OCI-LY7 (cell line): Measurements from ENCODE around the gene ST6GAL2. TPM values are rescaled to one million over a fixed set of nuclear protein-coding genes. Genes with fewer than 3 reads are reported as not detected.

Experiments used
- BruUV-seq: library from RNA; stranded (reverse); fragments of 400-500 nt; replicated peaks from 2 replicates; lab custom pipeline; 2021; lab: Mats Ljungman, UMichigan
- CTCF ChIA-PET: fragments of 300-600 bp; sonication (Branson Sonifier 250); formaldehyde crosslinking; loops from one replicate; lab custom pipeline; 2022; ENCODE audit warnings: antibody characterized with exemption; ENCODE audit not compliant: unreplicated experiment; lab: Charles Lee
- POLR2A ChIA-PET: fragments of 300-600 bp; sonication (Branson Sonifier 250); formaldehyde crosslinking; loops from one replicate; lab custom pipeline; 2022; ENCODE audit warnings: antibody characterized with exemption; lab: Charles Lee
- DNase-seq: peaks from one replicate; pipeline ENCODE4 v3.0.0-alpha.2; 2015; ENCODE audit warnings: low spot score
- H2AFZ ChIP-seq: fragments of 200-600 bp; sonication (generic), shearing (Covaris generic); 2 replicates; pipeline ENCODE4 v1.6.1; 2014; ENCODE audit warnings: mild to moderate bottlenecking, antibody characterized with exemption, low read length, moderate library complexity
- H3K27ac ChIP-seq: fragments of 200-600 bp; sonication (generic); 2 replicates; pipeline ENCODE4 v1.5.1; 2014; ENCODE audit warnings: mixed run types, low read depth, mild to moderate bottlenecking, moderate library complexity, low read length, inconsistent platforms; ENCODE audit not compliant: poor library complexity, severe bottlenecking
- H3K36me3 ChIP-seq: fragments of 200-600 bp; sonication (generic); 2 replicates; pipeline ENCODE4 v1.6.1; 2014; ENCODE audit warnings: mild to moderate bottlenecking, antibody characterized with exemption, low read length, moderate library complexity, mixed read lengths; ENCODE audit not compliant: insufficient read depth
- H3K4me1 ChIP-seq: fragments of 200-600 bp; sonication (generic); 2 replicates; pipeline ENCODE4 v1.5.1; 2014; ENCODE audit warnings: mild to moderate bottlenecking, low read length; ENCODE audit not compliant: insufficient read depth, poor library complexity, severe bottlenecking
- H3K4me2 ChIP-seq: fragments of 200-600 bp; sonication (generic); 2 replicates; pipeline ENCODE4 v1.6.1; 2014; ENCODE audit warnings: mild to moderate bottlenecking, low read length
- H3K4me3 ChIP-seq: fragments of 200-600 bp; sonication (generic); 2 replicates; pipeline ENCODE4 v1.5.1; 2014; ENCODE audit warnings: mild to moderate bottlenecking, low read depth, low read length; ENCODE audit not compliant: poor library complexity, severe bottlenecking
- H3K79me2 ChIP-seq: fragments of 200-600 bp; sonication (generic); 2 replicates; pipeline ENCODE4 v1.6.1; 2016; ENCODE audit warnings: low read depth, mild to moderate bottlenecking, low read length, moderate library complexity, mixed read lengths; ENCODE audit not compliant: insufficient read depth
- H3K9me2 ChIP-seq: fragments of 200-600 bp; sonication (generic); 2 replicates; pipeline ENCODE4 v1.6.1; 2016; ENCODE audit warnings: mild to moderate bottlenecking, low read length, mixed read lengths; ENCODE audit not compliant: insufficient read depth
- H3K9me3 ChIP-seq: fragments of 200-600 bp; sonication (generic); 2 replicates; pipeline ENCODE4 v1.6.1; 2014; ENCODE audit warnings: mild to moderate bottlenecking, mixed run types, low read length, mixed read lengths
- H4K20me1 ChIP-seq: fragments of 200-600 bp; sonication (generic); 2 replicates; pipeline ENCODE4 v1.6.1; 2014; ENCODE audit warnings: mild to moderate bottlenecking, antibody characterized with exemption, low read length, moderate library complexity, mixed read lengths; ENCODE audit not compliant: insufficient read depth
- CTCF ChIP-seq: fragments of 200-600 bp; sonication (generic); conservative IDR thresholded peaks from 2 replicates; pipeline ENCODE4 v1.5.1; 2014; ENCODE audit warnings: mild to moderate bottlenecking, antibody characterized with exemption, low read length, moderate library complexity, mixed read lengths
- EZH2phosphoT487 ChIP-seq: fragments of 200-600 bp; sonication (generic); IDR thresholded peaks from 2 replicates; pipeline ENCODE4 v1.6.1; 2018; ENCODE audit warnings: low read depth, borderline replicate concordance, mild to moderate bottlenecking, mixed run types, antibody characterized with exemption, low read length, moderate library complexity, mixed read lengths
- intact Hi-C: fragments of 100-400 bp; cut with micrococcal nuclease; formaldehyde crosslinking; loops from one replicate; pipeline ENCODE4 v1.10.0; 2022; ENCODE audit not compliant: unreplicated experiment
- total RNA-seq, 2 experiments: library from RNA; depleted of rRNA in 1 of 2; stranded (reverse); fragments of >200 nt in 1 of 2; shearing (Covaris generic) in 1 of 2; gene quantifications; 2 replicates each; pipeline ENCODE4 v1.2.3, GENCODE V29; 2014 to 2022

The ST6GAL2 gene
- total RNA-seq, 2 experiments from 2014 or later, result not detected

GRCh38 chr2:106931717-106932335 lies 45.9 kb upstream of the ST6GAL2 start:
- no TSS peak for BruUV-seq
- H4K20me1 ChIP-seq, result no peaks in the 10 kb centered on the region
- no peaks in the 10 kb centered on the region for H3K9me3 ChIP-seq
- no peaks in the 10 kb centered on the region for H3K36me3 ChIP-seq
- no peak for DNase-seq
- H3K27ac ChIP-seq, result no peak overlapping the region
- CTCF ChIA-PET, result no interaction called here
- no peak overlapping the region for H3K4me2 ChIP-seq
- H3K79me2 ChIP-seq, result no peaks in the 10 kb centered on the region
- H3K9me2 ChIP-seq, result no peaks in the 10 kb centered on the region
- no peak for TF ChIP-seq CTCF
- no peak for TF ChIP-seq EZH2phosphoT487
- H2AFZ ChIP-seq, result no peak overlapping the region
- intact Hi-C loops, result no loop called here
- POLR2A ChIA-PET, result no interaction called here
- H3K4me3 ChIP-seq, result no peak overlapping the region
- no peaks in the 10 kb centered on the region for H3K4me1 ChIP-seq

- TF ChIP-seq EZH2phosphoT487, result no peak
- TF ChIP-seq CTCF, result no peak
- DNase-seq, result no peak
- no peak overlapping the region for H3K4me2 ChIP-seq
- no peaks in the 10 kb centered on the region for H3K4me1 ChIP-seq
- H2AFZ ChIP-seq, result no peak overlapping the region
- no peaks in the 10 kb centered on the region for H3K36me3 ChIP-seq
- no peaks in the 10 kb centered on the region for H3K9me3 ChIP-seq
- no peaks in the 10 kb centered on the region for H3K9me2 ChIP-seq
- no peak overlapping the region for H3K27ac ChIP-seq
- no peak overlapping the region for H3K4me3 ChIP-seq
- intact Hi-C loops, result no loop called here
- POLR2A ChIA-PET, result no interaction called here
- CTCF ChIA-PET, result no interaction called here
- H4K20me1 ChIP-seq, result no peaks in the 10 kb centered on the region
- no TSS peak for BruUV-seq
- no peaks in the 10 kb centered on the region for H3K79me2 ChIP-seq
Measured at GRCh38 chr2:106921451-106921850, 35.5 kb upstream of the ST6GAL2 start.

DNA sequence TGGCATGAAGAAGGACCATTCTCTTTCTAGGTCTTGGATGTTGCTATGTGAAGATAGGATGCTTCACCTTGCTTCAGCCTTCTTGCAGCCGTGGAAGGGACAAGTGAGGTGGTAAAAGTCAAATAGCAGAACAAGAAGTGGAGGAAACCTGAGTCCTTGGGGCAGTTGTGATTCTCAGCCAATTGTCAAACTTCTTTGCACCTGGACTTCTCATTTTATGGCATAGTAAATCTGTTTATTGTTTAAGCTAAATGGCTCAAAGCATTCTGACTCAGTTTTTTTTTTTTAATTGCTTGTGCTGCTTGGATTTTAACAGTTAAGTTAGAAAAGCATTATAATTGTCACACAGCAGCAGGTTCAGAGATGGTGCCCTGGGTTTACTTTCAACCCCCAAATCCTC lies 33.0 kb upstream of the ST6GAL2 start:
- Histone ChIP-seq H3K27ac (no peak overlapping the region), H3K79me2 (no peaks in the 10 kb centered on the region), H3K9me3 (no peaks in the 10 kb centered on the region), H2AFZ (no peak overlapping the region), H3K4me1 (no peaks in the 10 kb centered on the region), H4K20me1 (no peaks in the 10 kb centered on the region), H3K9me2 (no peaks in the 10 kb centered on the region), H3K4me2 (no peak overlapping the region), H3K4me3 (no peak overlapping the region), H3K36me3 (no peaks in the 10 kb centered on the region)
- BruUV-seq, result no TSS peak
- TF ChIP-seq CTCF (no peak), EZH2phosphoT487 (no peak)
- no peak for DNase-seq
- ChIA-PET CTCF (no interaction called here), POLR2A (no interaction called here)
- intact Hi-C loops, result no loop called here
